H1 (cell line): Measurements from ENCODE around the gene PLPP4. TPM values are rescaled to one million over a fixed set of nuclear protein-coding genes. Genes with fewer than 3 reads are reported as not detected.

Source experiments
- RXRA ChIP-seq: IDR thresholded peaks from 2 replicates; pipeline ENCODE4 v1.6.1; 2011; ENCODE audit warnings: low read depth, mild to moderate bottlenecking, low read length, moderate library complexity; ENCODE audit not compliant: insufficient read depth
- polyA plus RNA-seq, 7 experiments: library from polyadenylated mRNA; depleted of rRNA in 3 of 7; stranded (reverse) in 5 of 7; unstranded in 2 of 7; fragments of >200 nt in 5 of 7; fragments of 200-250 nt in 2 of 7; gene quantifications; 1 replicate in 5 of 7; 2 replicates in 1 of 7; 4 replicates in 1 of 7; pipeline versions ENCODE4 v1.2.1 to v1.2.3, GENCODE V29; 2011 to 2013; ENCODE audit warnings: missing spikeins in 2 of 7, mixed read lengths in 2 of 7
- total RNA-seq: library from RNA; stranded (reverse); fragmentation: NEBNext Ultra II Directional; extraction: Animal tissue kit (Norgen Biotek cat#: 25700); gene quantifications from 2 replicates; pipeline ENCODE4 v1.2.1, GENCODE V29; 2021

The PLPP4 gene
- total and polyA plus RNA-seq, 2 of the 8 experiments (the other 6 are each of a cell fraction or from before 2014, with no cell fraction given): 0.30 TPM; not detected in 1

DNA sequence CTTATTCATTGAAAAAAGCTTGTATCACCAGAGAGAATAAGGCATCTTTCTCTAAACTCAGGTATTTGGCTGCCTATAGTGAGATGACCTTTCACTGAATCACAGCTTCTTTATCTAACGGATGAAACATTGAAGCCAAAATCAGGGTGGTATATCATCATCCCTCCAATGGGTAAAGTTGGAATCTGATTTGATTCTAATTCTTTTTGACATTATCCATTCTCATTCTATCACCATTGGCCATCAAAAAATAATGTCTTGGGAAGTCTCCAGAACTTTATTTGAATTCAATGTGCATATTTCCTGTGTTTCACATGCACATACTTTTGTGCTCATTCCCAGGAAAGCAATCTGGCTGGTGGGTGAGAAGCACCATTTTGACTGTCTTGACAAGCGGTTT is 95.2 kb downstream of the PLPP4 start (continued):
- no peak for TF ChIP-seq RXRA
